ENCODE results near the gene OR2B2. TPM values are rescaled to one million over a fixed set of nuclear protein-coding genes. Genes with fewer than 3 reads are reported as not detected.

OR2B2 gene
- total and polyA plus RNA-seq, 8 donors: not detected

GRCh38 chr6:27882624-27883023, 29.6 kb downstream of the OR2B2 start:
- ATAC-seq (no peak), DNase-seq (no peak)
- TF ChIP-seq CTCF (IDR thresholded peaks at IDR 0.05): no peak
- no peaks in the 10 kb centered on the region for H3K36me3 ChIP-seq
- intact Hi-C loops (cut with DNase I): no loop called here
- no peak overlapping the region for H3K27ac ChIP-seq
- peaks cover 0 to 10% of the 10 kb centered on the region in 2 donors for H3K27me3 ChIP-seq
- H3K4me1 ChIP-seq: no peaks in the 10 kb centered on the region
- no peaks in the 10 kb centered on the region for H3K9me3 ChIP-seq
- no peak overlapping the region for H3K4me3 ChIP-seq

GRCh38 chr6:27879837-27880236, 32.4 kb downstream of the OR2B2 start:
- Histone ChIP-seq H3K4me1 (no peaks in the 10 kb centered on the region), H3K27ac (no peak overlapping the region), H3K27me3 (peaks cover 0 to 5% of the 10 kb centered on the region in 2 donors), H3K4me3 (no peak overlapping the region), H3K9me3 (no peaks in the 10 kb centered on the region), H3K36me3 (no peaks in the 10 kb centered on the region)
- no peak for DNase-seq
- no peak for ATAC-seq
- intact Hi-C loops (cut with DNase I): no loop called here
- no peak for TF ChIP-seq CTCF (IDR thresholded peaks at IDR 0.05)

GRCh38 chr6:27874016-27874415, 38.2 kb downstream of the OR2B2 start:
- Histone ChIP-seq H3K27me3 (peaks cover 0 to 40% of the 10 kb centered on the region in 2 donors), H3K4me3 (peak overlapping the region; percentile 36 to 48), H3K27ac (peak overlapping the region; percentile 85 to 88), H3K4me1 (peaks cover 0 to 11% of the 10 kb centered on the region in 2 donors), H3K9me3 (no peaks in the 10 kb centered on the region), H3K36me3 (no peaks in the 10 kb centered on the region)
- no peak for TF ChIP-seq CTCF (IDR thresholded peaks at IDR 0.05)
- DNase-seq: no peak
- intact Hi-C loops (cut with DNase I): no loop called here
- no peak for ATAC-seq

- Histone ChIP-seq H3K36me3 (no peaks in the 10 kb centered on the region), H3K4me3 (peak overlapping the region; percentile 36 to 48), H3K27ac (peak overlapping the region; percentile 85 to 88), H3K9me3 (no peaks in the 10 kb centered on the region), H3K27me3 (peaks cover 0 to 48% of the 10 kb centered on the region in 2 donors), H3K4me1 (peaks cover 0 to 11% of the 10 kb centered on the region in 2 donors)
- TF ChIP-seq CTCF (IDR thresholded peaks at IDR 0.05): no peak
- DNase-seq: peak; percentile 83 to 87 (median 86)
- peak; percentile 68 for ATAC-seq
- intact Hi-C loops (cut with DNase I): no loop called here
Measured at GRCh38 chr6:27873021-27873940, 38.9 kb downstream of the OR2B2 start.

- peaks cover 0 to 54% of the 10 kb centered on the region in 2 donors for H3K27me3 ChIP-seq
- peak overlapping the region; percentile 85 to 88 for H3K27ac ChIP-seq
- no peaks in the 10 kb centered on the region for H3K36me3 ChIP-seq
- DNase-seq (peak in 1 of 4 donors; percentile 33), ATAC-seq (peak; percentile 9)
- H3K9me3 ChIP-seq: no peaks in the 10 kb centered on the region
- H3K4me3 ChIP-seq: peak overlapping the region; percentile 36 to 48
- no peak for TF ChIP-seq CTCF (IDR thresholded peaks at IDR 0.05)
- peaks cover 0 to 14% of the 10 kb centered on the region in 2 donors for H3K4me1 ChIP-seq
- intact Hi-C loops (cut with DNase I): no loop called here
Measured at GRCh38 chr6:27872642-27873020, 39.6 kb downstream of the OR2B2 start.
